HG03432 (cell line): Measurements from ENCODE around the gene AJUBA.
"Not testable (repeated sequence)": the region's sequence is repeated elsewhere in the genome, so short reads cannot be mapped to it uniquely, and the experiment has no call there.

Source experiments
- ATAC-seq: cut with Tn5 transposase; IDR thresholded peaks from one replicate; pipeline ENCODE4 v1.9.1; 2021; ENCODE audit warnings: mild to moderate bottlenecking, moderate library complexity; ENCODE audit not compliant: unreplicated experiment

The AJUBA gene

GRCh38 chr14:23006544-23007419 lies 24.4 kb upstream of the AJUBA start:
- ATAC-seq = peak; percentile 96

- no peak for ATAC-seq
Measured at GRCh38 chr14:23006188-23006534, 23.8 kb upstream of the AJUBA start.

GRCh38 chr14:23005451-23006187 lies 23.3 kb upstream of the AJUBA start:
- no peak for ATAC-seq

GRCh38 chr14:23004274-23004673 lies 21.9 kb upstream of the AJUBA start:
- ATAC-seq = not testable (repeated sequence)

GRCh38 chr14:23002592-23002991 lies 20.2 kb upstream of the AJUBA start:
- ATAC-seq = no peak

- ATAC-seq = no peak
Measured at GRCh38 chr14:23000860-23001259, 18.5 kb upstream of the AJUBA start.

- ATAC-seq = no peak
Measured at GRCh38 chr14:22998329-22999012, 16.1 kb upstream of the AJUBA start.

GRCh38 chr14:22997676-22998323 lies 15.4 kb upstream of the AJUBA start:
- ATAC-seq = no peak

- no peak for ATAC-seq
Measured at GRCh38 chr14:22996768-22997654, 14.7 kb upstream of the AJUBA start.

- no peak for ATAC-seq
Measured at GRCh38 chr14:22995889-22996625, 13.7 kb upstream of the AJUBA start.

GRCh38 chr14:22994762-22995275 lies 12.5 kb upstream of the AJUBA start:
- ATAC-seq = peak; percentile 53

- ATAC-seq = no peak
Measured at GRCh38 chr14:22993517-22993916, 11.2 kb upstream of the AJUBA start.

- no peak for ATAC-seq
Measured at GRCh38 chr14:22991852-22992251, 9.5 kb upstream of the AJUBA start.

- ATAC-seq = no peak
Measured at GRCh38 chr14:22987291-22987690, 4.9 kb upstream of the AJUBA start.

- ATAC-seq = no peak
Measured at GRCh38 chr14:22986508-22987054, 4.2 kb upstream of the AJUBA start.

GRCh38 chr14:22985894-22986507 lies 3.6 kb upstream of the AJUBA start:
- no peak for ATAC-seq

- no peak for ATAC-seq
Measured at GRCh38 chr14:22984959-22985658, 2.8 kb upstream of the AJUBA start.
